NCI-H146 treated with DMSO at 0.1 percent for 48 hours (cell line): Measurements from ENCODE around the gene ASIC5.

ENCODE experiments used
- DNase-seq: peaks from one replicate; lab custom pipeline; 2025; ENCODE audit not compliant: unreplicated experiment; lab: John Stamatoyannopoulos, UW

ASIC5 gene

GRCh38 chr4:155881555-155881954 lies 15.5 kb upstream of the ASIC5 start:
- no peak for DNase-seq

GRCh38 chr4:155879767-155880166 lies 13.7 kb upstream of the ASIC5 start:
- DNase-seq: no peak

DNA sequence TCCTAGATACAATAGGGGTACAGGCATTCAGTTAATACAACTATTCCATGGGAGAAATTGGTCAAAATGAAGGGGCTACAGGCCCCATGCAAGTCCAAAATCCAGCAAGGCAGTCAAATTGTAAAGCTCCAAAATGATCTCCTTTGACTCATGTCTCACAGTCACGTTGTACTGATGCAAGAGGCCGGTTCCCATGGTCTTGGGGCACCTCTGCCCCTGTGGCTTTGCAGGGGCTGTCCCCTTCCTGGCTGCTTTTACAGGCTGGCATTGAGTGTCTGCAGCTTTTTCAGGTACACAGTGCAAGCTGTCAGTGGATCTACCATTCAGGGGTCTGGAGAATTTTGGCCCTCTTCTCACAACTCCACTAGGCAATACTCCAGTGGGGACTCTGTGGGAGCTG lies 12.5 kb upstream of the ASIC5 start:
- DNase-seq: no peak

DNA sequence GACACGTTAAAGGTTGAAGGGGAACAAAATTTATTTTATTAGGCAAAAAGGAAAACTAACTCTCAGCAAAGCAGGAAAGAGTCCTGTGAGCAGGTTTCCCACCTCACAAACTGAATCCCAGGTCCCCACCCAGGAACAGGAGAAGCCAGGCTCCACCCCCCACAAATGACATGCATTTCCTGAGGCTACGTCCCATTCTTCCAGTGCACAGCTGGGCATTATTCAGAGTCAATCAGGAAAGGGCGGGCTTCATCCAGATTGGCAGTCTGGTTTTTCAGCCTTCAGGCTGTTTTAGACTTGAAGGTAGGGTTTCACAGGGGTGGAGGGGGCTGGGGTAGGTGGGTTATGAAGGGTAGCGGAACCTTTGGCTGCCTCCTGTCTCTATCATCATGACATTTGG lies 11.9 kb upstream of the ASIC5 start:
- no peak for DNase-seq

- DNase-seq: no peak
Measured at GRCh38 chr4:155875878-155876277, 9.8 kb upstream of the ASIC5 start.

- DNase-seq: no peak
Measured at GRCh38 chr4:155855897-155856296, 10.2 kb downstream of the ASIC5 start.

DNA sequence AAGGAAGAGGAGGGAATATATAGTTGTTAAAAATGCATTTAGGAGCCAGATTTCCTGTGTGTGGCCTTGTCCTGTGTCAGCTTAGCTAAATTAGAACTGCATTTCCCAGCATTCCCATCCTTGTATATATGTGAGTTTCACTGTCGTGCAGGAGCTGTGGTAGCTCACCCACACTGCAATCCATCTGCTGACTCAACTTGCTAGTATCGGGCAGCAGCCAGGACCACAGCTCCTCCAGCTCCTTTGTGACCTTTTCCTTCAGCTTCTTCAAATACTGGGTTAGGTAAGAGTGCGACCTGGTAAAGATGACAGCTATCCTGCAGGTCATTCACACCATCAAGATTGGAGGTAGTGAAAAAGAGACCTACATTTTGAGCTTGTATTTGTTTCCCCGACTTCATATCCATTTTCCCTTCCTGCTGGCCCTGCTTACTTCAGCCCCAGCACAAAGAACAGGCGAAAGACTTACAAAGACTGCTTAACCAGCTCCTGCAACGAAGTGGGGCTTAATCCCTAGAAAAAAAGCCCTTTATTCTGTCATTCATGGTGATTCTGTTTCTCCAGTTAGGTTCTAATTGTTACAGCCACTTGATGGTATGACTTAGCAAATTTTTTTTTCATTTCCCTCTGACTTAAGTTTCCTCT lies 11.4 kb downstream of the ASIC5 start:
- DNase-seq: no peak

- DNase-seq: no peak
Measured at GRCh38 chr4:155853189-155853588, 12.9 kb downstream of the ASIC5 start.

GRCh38 chr4:155849042-155849441 lies 17.0 kb downstream of the ASIC5 start:
- DNase-seq: no peak

- no peak for DNase-seq
Measured at GRCh38 chr4:155846929-155847328, 19.1 kb downstream of the ASIC5 start.

GRCh38 chr4:155842080-155842479 lies 24.0 kb downstream of the ASIC5 start:
- DNase-seq: no peak

DNA sequence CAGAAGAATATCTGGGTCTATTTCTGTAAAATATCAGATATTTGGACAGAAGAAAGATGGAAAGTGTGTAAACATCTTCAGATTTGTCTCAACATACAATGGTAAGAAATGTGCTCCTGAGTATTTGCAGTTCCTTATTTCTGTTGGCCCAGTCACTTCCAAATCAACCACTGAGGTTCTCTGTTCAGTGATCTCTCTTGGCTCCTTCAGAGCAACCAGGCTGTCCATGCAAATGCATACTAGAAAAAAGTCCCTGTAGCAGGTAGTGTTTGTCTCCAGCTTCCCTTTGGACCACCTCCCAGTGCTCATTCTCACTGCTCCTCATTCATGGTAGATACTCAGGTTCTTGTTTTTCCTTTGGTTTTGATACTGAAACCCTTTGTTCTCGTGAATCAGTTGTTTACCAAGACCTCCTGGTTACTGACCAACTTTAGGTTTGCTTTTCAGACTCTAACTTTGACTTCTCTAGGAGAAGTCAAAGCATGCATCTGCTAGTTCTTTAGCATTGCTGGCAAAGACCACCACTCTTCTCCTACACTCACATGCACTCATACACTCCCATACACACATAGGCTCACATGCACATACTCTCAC lies 28.8 kb downstream of the ASIC5 start:
- DNase-seq: no peak

- no peak for DNase-seq
Measured at GRCh38 chr4:155832664-155833063, 33.4 kb downstream of the ASIC5 start.

- no peak for DNase-seq
Measured at GRCh38 chr4:155828628-155829027, 37.4 kb downstream of the ASIC5 start.

- no peak for DNase-seq
Measured at GRCh38 chr4:155822572-155822971, 43.5 kb downstream of the ASIC5 start.

- DNase-seq: no peak
Measured at GRCh38 chr4:155820887-155821518, 45.1 kb downstream of the ASIC5 start.

DNA sequence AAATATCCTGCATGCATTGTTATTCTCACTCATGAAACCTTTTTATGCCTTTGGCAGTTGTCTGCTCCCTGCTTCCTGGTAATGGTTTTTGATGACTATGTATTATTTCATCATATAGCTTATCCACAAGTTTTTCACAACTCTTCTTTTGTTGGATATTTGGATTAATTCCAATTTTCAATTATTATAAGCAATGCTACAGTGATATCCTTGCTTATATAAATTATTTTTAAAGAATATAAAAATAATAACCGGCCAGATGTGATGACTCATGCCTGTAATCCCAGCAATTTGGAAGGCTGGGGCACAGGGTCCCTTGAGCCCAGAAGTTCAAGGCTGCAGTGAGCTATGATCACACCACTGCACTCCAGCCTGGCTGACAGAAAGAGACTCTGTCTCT lies 47.0 kb downstream of the ASIC5 start:
- DNase-seq: no peak

- no peak for DNase-seq
Measured at GRCh38 chr4:155818639-155819038, 47.4 kb downstream of the ASIC5 start.

GRCh38 chr4:155811083-155811482 lies 55.0 kb downstream of the ASIC5 start:
- no peak for DNase-seq

- DNase-seq: peak; percentile 24
Measured at GRCh38 chr4:155809835-155810234, 56.2 kb downstream of the ASIC5 start.

DNA sequence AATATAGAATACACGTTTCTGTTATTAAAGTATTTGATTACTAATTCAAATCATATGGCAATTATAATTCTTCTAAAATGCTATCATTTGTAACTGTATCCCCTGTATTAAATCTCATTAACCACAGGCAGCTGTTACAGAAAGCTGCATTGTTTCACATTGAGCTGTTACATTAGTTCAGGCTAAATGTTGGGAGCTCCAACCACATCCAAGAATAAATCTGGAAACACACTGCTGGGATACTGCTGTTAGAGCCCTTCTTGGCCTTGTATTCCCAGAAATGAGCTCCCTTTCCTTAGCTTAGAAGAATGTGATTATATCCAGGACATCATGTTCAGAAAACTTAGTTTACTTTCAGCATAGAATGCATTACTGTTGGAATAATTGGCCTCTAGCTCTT lies 59.1 kb downstream of the ASIC5 start:
- no peak for DNase-seq

GRCh38 chr4:155805016-155805415 lies 61.1 kb downstream of the ASIC5 start:
- no peak for DNase-seq
